ENCODE data around the gene CST4.
A peak's percentile ranks its signal among the peaks of the same experiment; 100 is the strongest.
"Not testable (repeated sequence)": the region's sequence is repeated elsewhere in the genome, so short reads cannot be mapped to it uniquely, and the experiment has no call there.

Gene CST4

GRCh38 chr20:23640671-23641667 lies 47.9 kb downstream of the CST4 start:
- DNase-seq: no peak

DNA sequence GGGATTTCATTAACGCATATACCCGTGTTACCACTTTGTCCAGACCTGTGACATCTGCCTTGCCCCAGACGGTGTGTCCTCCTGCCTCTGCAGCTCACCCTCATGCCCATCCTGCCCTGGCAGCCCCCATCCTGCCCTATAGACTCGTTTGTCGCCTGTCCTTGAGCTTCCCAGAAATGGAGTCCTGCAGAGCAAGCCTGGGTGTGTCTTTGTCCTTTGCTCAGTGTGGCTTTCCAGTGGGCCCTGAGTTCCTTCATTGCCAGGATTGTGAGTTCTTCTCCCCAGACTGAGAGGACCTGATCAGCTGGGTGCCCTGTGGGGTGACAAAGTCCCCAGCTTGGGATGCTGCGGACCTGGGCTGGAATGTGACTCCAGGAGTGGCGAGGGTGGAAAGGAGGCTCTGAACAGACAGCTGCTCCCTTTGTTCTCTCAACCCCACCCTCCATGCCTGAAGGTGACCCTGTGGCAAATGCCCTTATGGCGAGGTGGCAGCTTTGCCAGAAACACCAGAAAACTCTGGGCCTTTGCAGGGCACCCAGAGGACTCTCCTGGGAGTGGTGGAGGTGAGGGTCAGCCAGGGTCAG lies 48.7 kb downstream of the CST4 start:
- DNase-seq: no peak

DNA sequence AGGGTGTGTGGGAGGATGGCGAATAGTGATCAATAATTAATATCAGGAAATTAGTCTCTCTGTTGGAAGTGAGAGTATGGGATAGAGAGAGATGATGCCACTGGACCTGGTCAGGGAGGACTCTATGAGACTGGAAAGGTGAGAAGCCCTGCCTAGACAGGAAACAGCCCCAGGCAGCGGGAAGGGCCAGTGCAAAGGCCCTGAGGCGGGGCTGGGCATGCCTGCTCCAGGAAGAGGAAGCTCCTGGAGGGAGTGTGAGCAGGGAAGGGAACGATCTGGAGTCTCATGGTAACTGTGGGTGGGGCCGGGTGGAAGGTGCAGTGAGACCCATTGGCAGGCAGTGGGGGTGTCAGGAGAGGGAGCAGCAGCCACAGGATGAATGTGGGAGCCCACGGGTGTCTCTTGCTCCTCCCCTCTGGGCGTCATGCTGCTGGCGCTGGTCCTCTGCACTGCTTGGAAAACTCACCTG lies 49.3 kb downstream of the CST4 start:
- DNase-seq: no peak

DNA sequence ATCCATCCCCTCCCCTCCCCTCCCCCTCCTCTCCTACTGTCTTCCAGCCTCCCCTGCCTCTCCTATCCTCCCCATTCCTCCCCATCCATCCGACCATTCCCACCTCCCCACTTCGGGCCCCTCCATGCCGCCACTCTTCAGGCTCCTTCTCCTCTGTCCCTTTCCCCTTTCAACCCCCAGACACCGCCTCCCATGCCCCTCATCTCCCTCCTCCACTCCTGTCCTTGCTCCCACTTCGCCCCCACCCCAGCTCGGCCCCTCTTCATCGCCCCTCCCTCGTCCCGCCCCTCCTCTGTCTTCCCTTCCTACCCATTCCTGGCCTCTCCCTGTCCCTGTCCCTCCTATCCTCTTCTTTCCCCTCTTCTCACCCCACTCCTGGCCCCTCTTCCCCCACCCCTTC lies 50.5 kb downstream of the CST4 start:
- no peak for DNase-seq

- peak; percentile 87 for DNase-seq
These were observed 51.3 kb downstream of the CST4 start, which contains the start of gene CST3 for GRCh38 chr20:23637282-23638221. Gene CST3, minus strand, starts transcription at chr20:23637955. Its CDS starts 93 bp downstream, at chr20:23637862.

- DNase-seq: no peak
These were observed 51.9 kb downstream of the CST4 start for GRCh38 chr20:23636908-23637281.

DNA sequence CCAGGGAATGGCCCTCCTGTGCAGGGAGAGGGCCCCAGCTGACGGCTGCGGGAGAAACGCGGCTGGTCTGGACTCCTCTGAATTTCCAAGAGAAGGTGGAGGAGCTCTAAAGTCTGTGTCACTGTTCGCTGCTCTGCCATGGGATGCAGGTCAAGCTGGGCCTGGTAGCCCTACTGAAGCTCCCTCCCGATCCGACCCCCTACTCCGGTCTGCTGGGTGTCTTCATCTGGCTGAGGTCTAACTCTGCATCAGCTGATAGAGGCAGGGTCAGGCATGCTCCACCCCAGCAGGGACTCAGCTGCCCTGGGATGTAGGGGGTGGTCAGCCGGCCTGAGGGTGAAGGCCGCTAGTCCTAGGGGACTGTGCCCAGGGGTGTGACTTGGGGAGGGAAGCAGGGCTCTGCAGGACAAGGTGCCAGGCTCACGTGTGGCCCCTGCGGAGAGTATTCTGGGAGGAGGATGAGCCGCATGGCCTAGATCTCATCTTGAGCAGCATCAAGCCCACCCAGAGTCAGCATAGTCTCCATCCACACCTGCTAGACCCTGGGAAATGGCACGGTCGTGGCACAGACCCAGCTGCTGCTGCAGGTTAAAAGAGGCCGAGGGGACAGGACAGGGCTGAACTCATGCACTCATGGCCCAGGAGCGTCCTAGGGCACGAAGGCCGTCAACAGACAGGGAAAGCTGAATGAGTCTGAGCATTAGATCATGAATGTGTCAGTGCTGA lies 52.5 kb downstream of the CST4 start:
- no peak for DNase-seq

DNA sequence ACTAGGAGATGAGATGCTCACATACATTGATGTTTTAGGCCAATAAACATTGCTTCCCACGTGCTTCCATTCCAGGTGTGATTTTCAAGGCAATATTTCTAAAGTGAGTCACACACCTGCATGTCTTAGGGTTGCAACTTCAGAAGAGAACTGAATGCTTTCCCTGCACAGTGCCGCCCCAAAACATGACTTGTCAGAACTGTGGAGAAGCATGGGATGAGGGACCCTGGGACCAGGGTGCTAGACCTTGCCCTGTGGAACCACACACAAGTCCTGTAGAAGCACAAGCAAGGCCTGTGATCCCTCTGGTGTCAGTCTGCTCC lies 53.1 kb downstream of the CST4 start:
- not testable (repeated sequence) for DNase-seq
